Measurements from ENCODE around the gene STMND1. TPM values are rescaled to one million over a fixed set of nuclear protein-coding genes. Genes with fewer than 3 reads are reported as not detected.

STMND1 gene
- total RNA-seq, 1 experiment from 2014 or later: not detected

DNA sequence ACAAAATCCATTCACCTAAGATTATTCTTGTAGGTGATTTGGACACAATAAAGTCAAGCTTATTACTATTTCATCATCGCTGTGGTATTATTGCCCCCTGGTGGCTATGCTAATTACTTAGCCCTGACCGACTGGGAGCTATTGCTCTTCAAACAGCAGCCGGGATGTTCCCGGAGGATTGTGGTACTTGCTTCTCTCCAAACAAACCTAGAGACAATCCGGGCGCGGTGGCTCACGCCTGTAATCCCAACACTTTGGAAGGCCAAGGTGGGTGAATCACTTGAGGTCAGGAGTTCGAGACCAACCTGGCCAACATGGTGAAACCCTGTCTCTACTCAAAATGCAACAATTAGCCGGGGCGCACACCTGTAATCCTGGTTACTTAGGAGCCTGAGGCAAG lies 15.4 kb upstream of the STMND1 start:
- Mint-ChIP-seq H3K4me3 (no peak overlapping the region), H3K27me3 (ENCODE audit: low read depth) (no peaks in the 10 kb centered on the region), H3K27ac (no peak overlapping the region; a peak in 1 of 7 replicates), H3K36me3 (ENCODE audit: insufficient read depth in 1 of 3, low read depth in 3 of 3) (no peaks in the 10 kb centered on the region), H3K4me1 (0 out of 4 replicates have a peak, but pooled peaks cover 3% of the 10 kb centered on the region in 2 experiments), H3K9me3 (peaks cover 0 to 7% of the 10 kb centered on the region in 2 experiments; a peak in 3 of 5 replicates)
- DNase-seq: peak; percentile 45
- Histone ChIP-seq H3K4me2 (ENCODE audit: insufficient read depth, insufficient read length, low read length) (no peak overlapping the region), H3K23me2 (ENCODE audit: insufficient read length, low read depth, low read length, poor library complexity, severe bottlenecking) (no peaks in the 10 kb centered on the region), H3K9me3 (ENCODE audit: control insufficient read depth, low read depth, low read length) (no peaks in the 10 kb centered on the region), H2BK12ac (ENCODE audit: insufficient read length, low read depth, low read length) (no peak overlapping the region), H2BK5ac (ENCODE audit: insufficient read length, low read length) (no peak overlapping the region), H3K9ac (ENCODE audit: extremely low read depth, insufficient read length, low read length) (no peak overlapping the region), H3K4me1 (ENCODE audit: insufficient read depth, low read length) (no peaks in the 10 kb centered on the region), H3T11ph (ENCODE audit: low read length) (no peak overlapping the region), H3K23ac (ENCODE audit: insufficient read length, low read depth, low read length) (no peak overlapping the region), H3K79me1 (ENCODE audit: insufficient read depth, low read depth, low read length, poor library complexity, severe bottlenecking) (no peaks in the 10 kb centered on the region), H3K27ac (ENCODE audit: insufficient read length, low read depth, low read length) (no peak overlapping the region), H4K5ac (ENCODE audit: insufficient read length, low read depth, low read length) (no peak overlapping the region), H4K20me1 (ENCODE audit: control insufficient read depth, insufficient read depth, insufficient read length) (no peaks in the 10 kb centered on the region), H3K56ac (ENCODE audit: insufficient read length, low read depth, low read length) (no peak overlapping the region), H3K27me3 (ENCODE audit: insufficient read depth, low read length) (no peaks in the 10 kb centered on the region), H4K91ac (ENCODE audit: insufficient read length, low read depth, low read length) (no peak overlapping the region), H3K79me2 (ENCODE audit: insufficient read depth, low read length) (no peaks in the 10 kb centered on the region), H2BK15ac (ENCODE audit: low read depth, low read length) (no peak overlapping the region), H2BK20ac (ENCODE audit: low read depth, low read length, poor library complexity, severe bottlenecking) (no peak overlapping the region), H2AK5ac (ENCODE audit: insufficient read length, low read length) (no peak overlapping the region), H2AFZ (ENCODE audit: low read length) (no peak overlapping the region), H4K8ac (replicated peaks; ENCODE audit: insufficient read length, low read depth, low read length) (no peak overlapping the region), H3K18ac (ENCODE audit: insufficient read length, low read depth, low read length) (no peak overlapping the region), H3K4ac (ENCODE audit: low read depth, low read length) (no peak overlapping the region), H3K14ac (ENCODE audit: insufficient read depth, low read length) (no peak overlapping the region), H2BK120ac (ENCODE audit: low read depth, low read length, poor library complexity, severe bottlenecking) (no peak overlapping the region)
- no CpG with 5 or more reads among the region's 11 CpGs for WGBS (ENCODE audit: extremely low coverage, insufficient read length, low lambda C conversion rate)
- TF ChIP-seq, protein P1, sequence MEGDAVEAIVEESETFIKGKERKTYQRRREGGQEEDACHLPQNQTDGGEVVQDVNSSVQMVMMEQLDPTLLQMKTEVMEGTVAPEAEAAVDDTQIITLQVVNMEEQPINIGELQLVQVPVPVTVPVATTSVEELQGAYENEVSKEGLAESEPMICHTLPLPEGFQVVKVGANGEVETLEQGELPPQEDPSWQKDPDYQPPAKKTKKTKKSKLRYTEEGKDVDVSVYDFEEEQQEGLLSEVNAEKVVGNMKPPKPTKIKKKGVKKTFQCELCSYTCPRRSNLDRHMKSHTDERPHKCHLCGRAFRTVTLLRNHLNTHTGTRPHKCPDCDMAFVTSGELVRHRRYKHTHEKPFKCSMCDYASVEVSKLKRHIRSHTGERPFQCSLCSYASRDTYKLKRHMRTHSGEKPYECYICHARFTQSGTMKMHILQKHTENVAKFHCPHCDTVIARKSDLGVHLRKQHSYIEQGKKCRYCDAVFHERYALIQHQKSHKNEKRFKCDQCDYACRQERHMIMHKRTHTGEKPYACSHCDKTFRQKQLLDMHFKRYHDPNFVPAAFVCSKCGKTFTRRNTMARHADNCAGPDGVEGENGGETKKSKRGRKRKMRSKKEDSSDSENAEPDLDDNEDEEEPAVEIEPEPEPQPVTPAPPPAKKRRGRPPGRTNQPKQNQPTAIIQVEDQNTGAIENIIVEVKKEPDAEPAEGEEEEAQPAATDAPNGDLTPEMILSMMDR (conservative IDR thresholded peaks at IDR 0.05): peak; percentile 54
